ENCODE measurements around the gene TPST1. TPM values are rescaled to one million over a fixed set of nuclear protein-coding genes. Genes with fewer than 3 reads are reported as not detected.

TPST1 gene
- total and polyA plus RNA-seq, 2 donors (not counting 1 experiment from before 2014, with no cell fraction given): 81.8 to 151 TPM

- no peak for DNase-seq (ENCODE audit: low read depth in 2 of 2)
- no peak overlapping the region for H2AFZ ChIP-seq (ENCODE audit: low read length)
- peaks cover 9% of the 10 kb centered on the region for H3K4me1 ChIP-seq (ENCODE audit: control insufficient read depth, extremely low read depth, insufficient read depth, low read length)
- H4K20me1 ChIP-seq (ENCODE audit: control insufficient read depth, extremely low read depth, insufficient read depth, low read length): no peaks in the 10 kb centered on the region
- H3K9ac ChIP-seq (ENCODE audit: insufficient read depth, low read length): no peak overlapping the region
- peaks cover 6% of the 10 kb centered on the region for H3K36me3 ChIP-seq (ENCODE audit: control insufficient read depth, insufficient read depth, low read length)
- peak overlapping the region; percentile 25 to 99 (median 96) for H3K4me3 ChIP-seq (replicated peaks in 1 of 4; ENCODE audit: control extremely low read depth in 1 of 4, insufficient read depth in 1 of 4, low read depth in 3 of 4, low read length in 4 of 4)
- peak overlapping the region; percentile 94 for H3K4me2 ChIP-seq (ENCODE audit: extremely low read depth, insufficient read depth, low read length)
- TF ChIP-seq CTCF (conservative IDR thresholded peaks at IDR 0.05 in 1 of 2, IDR thresholded peaks at IDR 0.05 in 1 of 2; ENCODE audit: low read depth in 1 of 2, low read length in 2 of 2) (no peak), EZH2 (IDR thresholded peaks at IDR 0.05; ENCODE audit: low read length, missing control alignments) (no peak)
- no peaks in the 10 kb centered on the region for H3K27me3 ChIP-seq (ENCODE audit: control insufficient read depth, insufficient read depth, low read length)
- no peaks in the 10 kb centered on the region for H3K9me3 ChIP-seq (ENCODE audit: control insufficient read depth, insufficient read depth, low read depth, low read length)
- peaks cover 55% of the 10 kb centered on the region for H3K79me2 ChIP-seq (ENCODE audit: control insufficient read depth, insufficient read depth, low read length)
- H3K27ac ChIP-seq (ENCODE audit: insufficient read depth, low read length): no peak overlapping the region
These were observed 2.4 kb downstream of the TPST1 start for GRCh38 chr7:66207540-66207939.

- Histone ChIP-seq H4K20me1 (ENCODE audit: control insufficient read depth, extremely low read depth, insufficient read depth, low read length) (no peaks in the 10 kb centered on the region), H3K9me3 (ENCODE audit: control insufficient read depth, insufficient read depth, low read depth, low read length) (no peaks in the 10 kb centered on the region), H3K36me3 (ENCODE audit: control insufficient read depth, insufficient read depth, low read length) (peaks cover 6% of the 10 kb centered on the region), H2AFZ (ENCODE audit: low read length) (no peak overlapping the region), H3K27me3 (ENCODE audit: control insufficient read depth, insufficient read depth, low read length) (no peaks in the 10 kb centered on the region), H3K9ac (ENCODE audit: insufficient read depth, low read length) (no peak overlapping the region), H3K4me2 (ENCODE audit: extremely low read depth, insufficient read depth, low read length) (peak overlapping the region; percentile 32), H3K27ac (ENCODE audit: insufficient read depth, low read length) (no peak overlapping the region), H3K4me3 (replicated peaks in 1 of 4; ENCODE audit: control extremely low read depth in 1 of 4, insufficient read depth in 1 of 4, low read depth in 3 of 4, low read length in 4 of 4) (no peak overlapping the region), H3K79me2 (ENCODE audit: control insufficient read depth, insufficient read depth, low read length) (peaks cover 50% of the 10 kb centered on the region), H3K4me1 (ENCODE audit: control insufficient read depth, extremely low read depth, insufficient read depth, low read length) (peaks cover 8% of the 10 kb centered on the region)
- peak; percentile 61 to 78 for DNase-seq (ENCODE audit: low read depth in 2 of 2)
- TF ChIP-seq CTCF (conservative IDR thresholded peaks at IDR 0.05 in 1 of 2, IDR thresholded peaks at IDR 0.05 in 1 of 2; ENCODE audit: low read depth in 1 of 2, low read length in 2 of 2) (no peak), EZH2 (IDR thresholded peaks at IDR 0.05; ENCODE audit: low read length, missing control alignments) (no peak)
These were observed 6.3 kb downstream of the TPST1 start for GRCh38 chr7:66211429-66211828.

- Histone ChIP-seq H3K4me1 (ENCODE audit: control insufficient read depth, extremely low read depth, insufficient read depth, low read length) (peaks cover 6% of the 10 kb centered on the region), H3K79me2 (ENCODE audit: control insufficient read depth, insufficient read depth, low read length) (peaks cover 49% of the 10 kb centered on the region), H3K27me3 (ENCODE audit: control insufficient read depth, insufficient read depth, low read length) (no peaks in the 10 kb centered on the region), H4K20me1 (ENCODE audit: control insufficient read depth, extremely low read depth, insufficient read depth, low read length) (peaks cover 1% of the 10 kb centered on the region), H3K4me3 (replicated peaks in 1 of 4; ENCODE audit: control extremely low read depth in 1 of 4, insufficient read depth in 1 of 4, low read depth in 3 of 4, low read length in 4 of 4) (no peak overlapping the region), H3K9me3 (ENCODE audit: control insufficient read depth, insufficient read depth, low read depth, low read length) (no peaks in the 10 kb centered on the region), H3K36me3 (ENCODE audit: control insufficient read depth, insufficient read depth, low read length) (peaks cover 6% of the 10 kb centered on the region), H3K9ac (ENCODE audit: insufficient read depth, low read length) (no peak overlapping the region), H2AFZ (ENCODE audit: low read length) (no peak overlapping the region), H3K4me2 (ENCODE audit: extremely low read depth, insufficient read depth, low read length) (no peak overlapping the region), H3K27ac (ENCODE audit: insufficient read depth, low read length) (no peak overlapping the region)
- no peak for TF ChIP-seq EZH2 (IDR thresholded peaks at IDR 0.05; ENCODE audit: low read length, missing control alignments)
- TF ChIP-seq CTCF (conservative IDR thresholded peaks at IDR 0.05 in 1 of 2, IDR thresholded peaks at IDR 0.05 in 1 of 2; ENCODE audit: low read depth in 1 of 2, low read length in 2 of 2): no peak
- peak in 1 of 2 donors; percentile 54 for DNase-seq (ENCODE audit: low read depth in 2 of 2)
These were observed 8.5 kb downstream of the TPST1 start for GRCh38 chr7:66213637-66214036.
